Sciatic nerve (tissue), 2 donors: ENCODE results near the gene OR1J2. TPM values are rescaled to one million over a fixed set of nuclear protein-coding genes. Genes with fewer than 3 reads are reported as not detected.
"Not testable (repeated sequence)": the region's sequence is repeated elsewhere in the genome, so short reads cannot be mapped to it uniquely, and the experiment has no call there.

ENCODE experiments used
- ATAC-seq: fragments of 200-7000 bp; cut with Tn5 transposase; one replicate; pipeline ENCODE4 v1.9.1; 2020; ENCODE audit warnings: mild to moderate bottlenecking, moderate library complexity
- DNase-seq: peaks from one replicate; pipeline ENCODE4 v3.0.0-alpha.2; 2020; ENCODE audit warnings: low spot score
- intact Hi-C: fragments of 100-400 bp; cut with DNase I; formaldehyde crosslinking; loops from one replicate; pipeline ENCODE4 v1.14.2; 2022
- total RNA-seq: library from RNA; stranded (reverse); fragmentation: NEBNext Ultra II Directional; extraction: Animal tissue kit (Norgen Biotek cat#: 25700); gene quantifications from one replicate; pipeline ENCODE4 v1.2.1, GENCODE V29; 2021
- donor health status: DM: no; HTN: no; CAD: no.
- donor health status: DM: no; HTN: no; CAD: no.

OR1J2 gene, protein sequence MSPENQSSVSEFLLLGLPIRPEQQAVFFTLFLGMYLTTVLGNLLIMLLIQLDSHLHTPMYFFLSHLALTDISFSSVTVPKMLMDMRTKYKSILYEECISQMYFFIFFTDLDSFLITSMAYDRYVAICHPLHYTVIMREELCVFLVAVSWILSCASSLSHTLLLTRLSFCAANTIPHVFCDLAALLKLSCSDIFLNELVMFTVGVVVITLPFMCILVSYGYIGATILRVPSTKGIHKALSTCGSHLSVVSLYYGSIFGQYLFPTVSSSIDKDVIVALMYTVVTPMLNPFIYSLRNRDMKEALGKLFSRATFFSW
- total RNA-seq = not detected

DNA sequence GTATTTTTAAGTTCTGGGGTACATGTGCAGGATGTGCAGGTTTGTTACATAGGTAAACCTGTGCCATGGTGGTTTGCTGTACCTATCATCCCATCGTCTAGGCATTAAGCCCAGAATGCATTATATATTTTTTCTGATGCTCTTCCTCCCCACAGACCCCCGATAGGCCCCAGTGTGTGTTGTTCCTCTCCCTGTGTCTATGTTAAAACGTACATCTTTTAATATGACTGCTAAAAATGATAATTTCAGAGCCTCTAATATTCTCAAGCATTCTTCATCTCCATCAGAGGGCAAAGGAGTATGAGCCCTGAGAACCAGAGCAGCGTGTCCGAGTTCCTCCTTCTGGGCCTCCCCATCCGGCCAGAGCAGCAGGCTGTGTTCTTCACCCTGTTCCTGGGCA lies at the start of gene OR1J2:
OR1J2 (plus strand) TSS at position 301 of the 400 bp plus-strand sequence; CDS start at position 301, 0 bp downstream.
- DNase-seq (no peak), ATAC-seq (no peak)
- intact Hi-C loops = no loop called here

DNA sequence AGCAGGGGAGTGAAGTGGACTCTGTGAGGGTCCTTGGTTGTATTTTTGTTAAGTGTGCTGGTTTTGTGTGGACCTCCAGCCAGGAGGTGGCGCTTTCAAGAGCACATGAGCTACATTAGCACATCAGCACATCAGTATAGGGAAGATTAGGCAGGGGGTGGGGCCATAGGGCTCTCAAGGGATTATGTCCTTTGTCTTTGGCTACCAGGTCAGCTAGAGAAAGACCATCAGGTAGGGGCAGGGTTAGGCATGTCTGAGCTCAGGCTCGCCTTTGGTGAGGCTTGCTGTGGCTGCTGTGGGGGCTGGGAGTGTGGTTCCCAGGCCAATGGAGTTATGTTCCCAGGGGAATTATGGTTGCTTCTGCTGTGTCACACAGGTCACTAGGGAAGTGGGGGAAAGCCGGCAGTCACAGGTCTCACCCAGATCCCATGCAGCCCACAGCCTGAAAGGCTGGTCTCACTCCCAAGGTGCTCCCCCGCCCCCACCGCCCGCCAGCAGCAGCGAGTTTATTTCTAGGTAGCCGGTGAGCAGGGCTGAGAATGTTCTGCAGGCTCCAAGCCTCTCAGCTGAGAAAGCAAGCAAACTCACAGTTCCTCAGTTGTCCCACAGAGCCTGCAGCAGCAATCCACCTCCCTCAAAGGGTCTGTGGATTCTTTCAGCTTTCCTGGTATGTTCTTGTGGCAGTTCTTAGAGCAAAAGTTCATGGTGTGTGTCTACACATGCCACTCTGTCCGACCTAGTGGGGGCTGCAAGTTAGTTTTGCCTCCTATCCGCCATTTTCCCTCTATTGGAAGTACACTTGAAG lies 46.6 kb upstream of the OR1J2 start:
- ATAC-seq (no peak), DNase-seq (no peak)
- intact Hi-C loops = no loop called here

DNA sequence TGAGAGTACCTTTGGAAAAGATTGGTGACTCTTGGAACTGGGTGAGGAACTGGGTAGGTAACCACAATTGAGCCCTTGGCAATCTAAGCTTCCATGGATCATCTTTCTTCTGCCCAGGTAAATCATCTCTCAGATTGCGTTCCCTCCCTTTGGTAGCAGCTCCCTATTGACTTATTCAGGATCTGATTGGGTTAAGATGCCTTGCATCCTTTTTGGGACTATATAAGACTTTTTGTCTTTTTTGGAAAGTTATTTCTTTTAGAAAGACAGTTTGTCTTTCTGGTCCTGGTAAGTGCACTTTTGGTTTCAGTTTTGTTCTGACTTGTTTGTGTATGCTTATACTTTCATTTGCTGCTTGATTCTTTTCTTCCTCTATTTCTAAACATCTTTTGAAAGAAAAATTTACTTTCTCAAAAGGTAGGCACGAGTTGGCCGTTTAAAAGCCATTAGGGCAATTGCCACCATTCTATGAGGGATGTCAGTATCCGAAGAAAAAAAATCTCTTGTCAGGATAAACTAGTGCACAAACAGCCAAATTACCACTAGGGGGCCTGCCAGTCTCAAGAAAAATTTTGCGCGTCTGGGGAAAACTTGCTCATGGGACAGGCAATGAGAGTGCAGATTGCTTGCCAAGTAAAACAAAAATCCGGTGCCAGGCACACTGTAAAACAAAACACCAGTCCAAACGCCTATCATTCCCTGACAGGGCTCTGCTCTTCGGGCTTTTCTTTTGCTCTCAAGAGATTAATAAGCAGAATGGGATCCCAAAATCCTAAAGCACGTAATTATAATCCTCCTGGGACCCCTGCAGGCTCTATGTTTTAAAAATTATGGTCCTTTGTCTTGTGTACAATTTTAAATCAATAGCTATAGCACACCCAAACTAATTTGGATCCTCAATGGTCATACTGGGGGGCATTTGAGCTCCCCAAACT lies 45.7 kb upstream of the OR1J2 start:
- DNase-seq = peak; percentile 72
- ATAC-seq = peak; percentile 74

DNA sequence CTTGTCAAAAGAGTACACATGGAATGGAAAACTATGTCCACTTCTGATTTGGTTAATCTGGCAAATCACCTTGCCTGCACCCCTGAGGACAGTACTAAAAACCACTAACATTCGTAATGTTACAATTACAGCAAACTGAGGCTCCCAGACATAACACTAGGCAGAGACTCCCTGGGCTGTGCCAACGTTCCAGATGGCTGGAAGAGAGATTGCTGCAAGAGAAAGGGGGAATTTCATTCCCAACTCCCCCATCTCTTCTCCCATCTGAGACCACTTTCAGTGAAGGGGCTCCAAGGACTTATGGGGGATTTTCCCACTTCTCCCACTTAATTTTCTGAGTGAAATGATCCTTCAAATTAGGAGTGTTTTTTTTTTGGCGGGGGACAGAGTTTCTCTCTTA lies 44.1 kb upstream of the OR1J2 start:
- no peak for DNase-seq
- ATAC-seq = no peak
- intact Hi-C loops = no loop called here

More for the DNA sequence above, 45.7 kb upstream of the OR1J2 start:
- intact Hi-C loops = no loop called here

DNA sequence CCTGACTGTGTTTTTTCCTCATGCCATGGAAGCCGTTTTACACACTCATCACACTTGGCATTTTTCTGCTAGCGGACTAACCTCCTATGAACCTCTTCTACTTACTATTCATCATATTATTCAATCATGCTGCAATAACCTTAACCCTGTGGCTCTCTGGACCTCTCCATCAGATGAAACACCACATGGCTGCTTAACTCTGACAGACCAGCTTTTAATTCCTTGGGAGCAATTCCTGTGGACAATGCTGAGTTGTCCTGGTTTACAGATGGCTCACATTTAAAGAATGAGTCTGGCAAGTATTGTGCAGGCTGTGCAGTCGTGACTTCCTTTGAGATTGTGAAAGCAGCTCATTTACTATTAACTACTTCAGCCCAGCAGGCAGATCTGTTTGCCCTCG lies 41.9 kb upstream of the OR1J2 start:
- intact Hi-C loops = no loop called here
- ATAC-seq = no peak
- no peak for DNase-seq

DNA sequence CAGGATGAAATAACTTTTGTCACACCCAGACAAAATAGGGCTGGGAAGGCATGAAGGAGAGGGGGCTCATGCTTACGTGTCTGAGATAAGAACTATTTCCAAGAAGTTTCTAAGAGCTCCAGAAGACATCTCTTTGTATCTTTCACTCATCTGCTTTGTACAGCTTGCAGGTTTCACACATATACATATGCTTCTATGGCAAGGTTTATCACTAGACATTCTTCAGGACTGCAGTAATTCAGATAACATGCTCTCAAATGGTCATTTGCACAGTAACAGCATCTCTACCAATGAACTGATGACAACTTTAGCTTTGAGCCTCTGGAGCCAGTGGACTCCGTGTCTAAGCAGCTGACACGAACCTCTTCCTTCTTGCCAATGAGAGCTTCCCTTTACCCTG lies 36.0 kb upstream of the OR1J2 start:
- DNase-seq (no peak), ATAC-seq (no peak)
- intact Hi-C loops = loop anchor here (10.0 kb wide), 1 partner anchor 330 kb away; the partner anchor contains the start of gene OR1K1

DNA sequence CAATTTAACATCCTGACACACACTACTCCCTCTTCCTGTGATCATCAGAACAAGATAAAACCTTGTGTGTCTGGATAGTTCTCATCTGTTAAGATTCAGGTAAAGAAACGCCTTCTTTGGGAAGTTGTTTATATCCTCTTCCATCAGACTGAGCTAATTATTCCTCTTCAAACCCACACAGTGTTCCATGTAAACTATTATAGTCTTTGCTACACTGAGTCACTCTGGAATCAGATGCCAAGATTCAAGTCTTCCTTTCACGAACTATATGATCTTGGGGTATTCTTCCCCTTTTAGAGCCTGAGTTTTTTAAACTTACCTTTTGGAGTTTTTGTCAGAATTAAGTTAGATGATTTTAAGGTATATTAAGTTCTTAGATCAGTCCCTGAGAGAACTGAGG lies 34.9 kb upstream of the OR1J2 start:
- DNase-seq (no peak), ATAC-seq (no peak)
- intact Hi-C loops = loop anchor here (10.0 kb wide), 1 partner anchor 329 kb away; the partner anchor contains the start of gene OR1K1

DNA sequence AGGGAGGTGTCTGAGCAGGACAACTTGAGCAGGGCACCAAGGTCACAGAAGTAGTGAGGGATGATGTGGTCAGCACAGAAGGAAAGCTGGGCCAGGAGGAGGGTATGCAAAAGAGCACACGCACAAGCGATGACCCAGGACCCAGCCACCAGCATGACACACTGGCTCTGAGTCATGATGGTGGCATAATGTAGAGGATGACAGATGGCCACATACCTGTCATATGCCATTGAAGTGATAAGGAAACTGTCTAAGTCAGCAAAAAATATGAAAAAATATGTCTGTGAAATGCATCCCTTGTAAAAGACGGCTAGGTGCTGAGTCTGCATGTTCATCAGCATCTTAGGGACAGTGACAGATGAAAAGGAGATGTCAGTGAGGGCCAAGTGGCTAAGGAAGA lies 33.3 kb upstream of the OR1J2 start:
- no peak for ATAC-seq
- DNase-seq = no peak
- intact Hi-C loops = loop anchor here (10.0 kb wide), 1 partner anchor 327 kb away; the partner anchor contains the start of gene OR1K1

DNA sequence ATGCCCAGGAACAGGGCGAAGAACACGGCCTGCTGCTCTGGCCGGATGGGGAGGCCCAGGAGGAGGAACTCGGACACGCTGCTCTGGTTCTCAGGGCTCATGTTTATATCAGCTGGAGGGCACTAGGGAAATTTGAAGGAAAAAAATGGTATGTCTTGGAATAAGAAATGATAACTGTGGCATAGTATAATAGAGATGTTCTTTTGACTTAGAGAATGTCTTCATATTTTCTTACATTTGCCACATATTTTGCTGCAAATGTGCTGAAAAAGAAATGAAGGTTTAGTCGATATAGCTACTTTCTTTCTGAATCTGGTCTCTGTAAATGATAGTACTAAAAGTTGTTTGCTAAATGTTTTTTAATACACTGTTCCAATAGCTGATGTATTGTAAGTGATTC lies 32.8 kb upstream of the OR1J2 start, which contains the start of gene OR1J1:
OR1J1 (minus strand) TSS at position 101 of the 400 bp plus-strand sequence; CDS start at position 101, 0 bp downstream.
- intact Hi-C loops = loop anchor here (10.0 kb wide), 1 partner anchor 327 kb away; the partner anchor contains the start of gene OR1K1
- ATAC-seq (no peak), DNase-seq (no peak)

DNA sequence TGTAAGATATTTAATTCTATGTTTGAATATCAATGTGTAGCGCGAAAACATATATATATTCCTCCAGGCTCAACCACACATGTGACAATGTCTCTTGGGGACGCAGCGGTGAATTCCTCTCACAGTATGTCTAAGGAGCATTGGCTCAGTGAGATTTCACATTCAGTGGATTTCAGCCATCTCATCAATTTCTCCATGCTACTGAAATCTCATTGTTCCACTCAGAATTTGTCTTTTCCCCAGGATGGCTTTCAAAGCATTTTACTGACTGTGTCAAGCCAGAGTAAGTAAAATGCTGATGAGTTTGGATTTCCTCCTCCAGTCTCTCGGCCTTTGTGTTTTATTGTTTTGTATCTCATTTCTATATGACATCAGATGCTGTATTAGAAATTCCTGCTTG lies 31.5 kb upstream of the OR1J2 start:
- DNase-seq (no peak), ATAC-seq (no peak)
- intact Hi-C loops = loop anchor here (10.0 kb wide), 1 partner anchor 326 kb away; the partner anchor contains the start of gene OR1K1

DNA sequence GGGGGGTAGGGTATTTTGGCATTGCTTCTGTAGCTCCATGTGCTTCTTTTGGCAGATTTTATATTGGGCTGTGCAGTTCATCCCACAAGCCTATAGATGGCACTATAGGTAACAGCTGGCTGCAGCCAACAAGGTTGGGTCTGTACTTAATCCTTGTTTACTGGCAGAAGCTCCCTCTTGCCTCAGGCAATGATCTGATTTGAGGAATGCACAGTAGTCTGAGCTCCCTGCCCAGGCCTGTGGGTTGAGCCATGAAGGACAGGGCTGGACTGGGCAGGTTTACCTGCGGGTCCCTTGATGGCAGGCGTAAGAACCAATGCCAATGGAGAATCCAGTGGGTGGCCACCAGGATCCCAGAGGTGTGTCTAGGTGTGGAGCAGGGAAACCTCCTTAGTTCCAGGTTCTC lies 11.7 kb upstream of the OR1J2 start:
- no peak for ATAC-seq
- intact Hi-C loops = no loop called here

DNA sequence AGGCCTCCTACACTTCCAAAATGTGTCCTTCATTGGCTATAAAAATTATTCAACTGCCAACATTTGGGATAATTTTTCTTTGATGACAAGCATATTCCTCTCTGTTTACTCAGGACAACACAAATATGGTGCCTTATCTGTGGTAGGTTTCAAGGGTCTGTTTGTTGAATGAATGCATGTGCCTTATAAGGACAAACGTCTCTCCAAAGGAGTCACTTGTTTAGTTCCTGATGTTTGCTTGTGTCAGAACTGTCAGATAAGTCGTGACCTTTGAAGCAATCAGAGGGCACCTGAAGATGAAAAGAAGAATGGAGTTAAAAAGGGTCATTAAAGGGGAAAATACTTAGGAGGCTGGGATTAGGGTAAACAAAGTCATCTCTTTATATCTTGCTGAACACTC lies 3.6 kb upstream of the OR1J2 start:
- intact Hi-C loops = no loop called here
- ATAC-seq = no peak
- DNase-seq = no peak

More for the DNA sequence above, 11.7 kb upstream of the OR1J2 start:
- no peak for DNase-seq

DNA sequence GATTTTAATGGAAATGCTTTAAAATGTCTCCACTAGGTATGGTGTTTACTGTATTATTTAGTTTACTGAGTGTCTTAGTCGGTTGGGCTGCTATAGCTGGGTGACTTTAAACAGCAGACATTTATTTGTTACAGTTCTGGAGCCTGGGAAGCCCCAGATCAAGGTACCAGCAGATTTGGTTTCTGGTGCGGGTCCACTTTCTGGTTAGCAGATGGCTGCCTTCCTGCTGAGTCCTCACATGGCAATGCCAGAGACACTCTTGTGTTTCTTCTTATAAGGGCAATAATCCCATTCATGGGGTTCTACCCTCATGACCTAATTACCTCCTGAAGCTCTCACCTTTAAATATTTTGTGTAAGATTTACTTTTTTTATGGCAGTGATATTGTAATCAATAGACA lies 7.6 kb downstream of the OR1J2 start:
- no peak for ATAC-seq
- intact Hi-C loops = no loop called here
- DNase-seq = no peak

DNA sequence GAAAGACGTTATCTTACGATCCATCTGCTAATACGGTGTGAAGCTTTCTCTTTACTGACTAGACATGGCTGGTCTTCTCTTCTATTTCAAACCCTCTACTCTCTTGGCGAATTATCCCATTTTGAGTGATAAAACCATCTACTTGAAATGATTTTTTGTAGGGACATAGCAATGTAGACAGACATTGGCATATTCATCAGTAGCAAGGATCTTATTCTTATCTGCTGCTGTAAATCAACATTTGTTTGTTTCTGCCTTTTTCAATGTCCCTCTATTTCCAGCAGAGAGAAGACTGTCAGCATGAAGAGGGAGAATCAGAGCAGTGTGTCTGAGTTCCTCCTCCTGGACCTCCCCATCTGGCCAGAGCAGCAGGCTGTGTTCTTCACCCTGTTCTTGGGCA lies 8.2 kb downstream of the OR1J2 start, which contains the start of gene OR1J4:
OR1J4 (plus strand) TSS at position 301 of the 400 bp plus-strand sequence; CDS start at position 301, 0 bp downstream.
- no peak for ATAC-seq
- intact Hi-C loops = no loop called here
- no peak for DNase-seq

DNA sequence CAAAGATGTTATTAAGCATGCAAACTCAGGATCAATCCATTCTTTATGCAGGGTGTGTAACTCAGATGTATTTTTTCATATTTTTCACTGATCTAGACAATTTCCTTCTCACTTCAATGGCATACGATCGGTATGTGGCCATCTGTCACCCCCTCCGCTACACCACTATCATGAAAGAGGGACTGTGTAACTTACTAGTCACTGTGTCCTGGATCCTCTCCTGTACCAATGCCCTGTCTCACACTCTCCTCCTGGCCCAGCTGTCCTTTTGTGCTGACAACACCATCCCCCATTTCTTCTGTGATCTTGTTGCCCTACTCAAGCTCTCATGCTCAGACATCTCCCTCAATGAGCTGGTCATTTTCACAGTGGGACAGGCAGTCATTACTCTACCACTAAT lies 8.8 kb downstream of the OR1J2 start:
- ATAC-seq (no peak), DNase-seq (no peak)
- intact Hi-C loops = no loop called here

DNA sequence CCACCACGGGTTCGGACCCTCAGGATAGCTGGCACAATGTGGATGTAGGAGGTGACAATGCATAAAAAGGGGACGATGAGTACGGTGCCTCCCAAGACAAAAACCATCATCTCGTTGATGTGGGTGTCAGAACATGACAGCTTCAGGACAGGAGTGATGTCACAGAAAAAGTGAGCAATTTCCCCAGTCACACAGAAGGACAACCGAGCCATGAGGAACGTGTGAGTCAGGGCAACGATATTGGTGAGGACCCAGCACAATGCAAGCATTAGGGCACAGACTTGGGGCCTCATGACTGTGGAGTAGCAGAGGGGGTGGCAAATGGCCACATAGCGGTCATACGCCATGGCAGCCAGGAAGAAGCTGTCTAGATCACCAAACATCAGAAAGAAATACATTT lies 16.0 kb downstream of the OR1J2 start:
- intact Hi-C loops = no loop called here
- ATAC-seq = no peak
- no peak for DNase-seq

DNA sequence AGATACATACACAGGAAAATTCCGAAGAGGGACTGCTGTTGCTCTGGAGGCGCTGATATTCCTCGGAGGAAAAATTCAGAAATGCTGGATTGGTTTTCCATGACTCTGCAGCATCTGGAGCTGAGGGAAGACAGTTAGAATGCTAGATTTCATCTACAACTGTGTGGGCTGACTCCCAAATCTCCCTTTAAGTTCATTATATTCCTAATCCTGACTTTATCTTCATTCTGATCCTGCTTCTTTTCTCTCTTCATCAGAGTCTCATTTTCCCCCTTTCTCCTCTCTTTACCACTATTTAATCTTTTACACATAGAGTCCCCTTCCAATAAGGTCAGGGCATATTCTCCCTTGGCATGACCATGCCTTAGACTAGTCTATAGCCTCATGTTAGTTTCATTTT lies 16.6 kb downstream of the OR1J2 start, which contains the start of gene OR1N1:
OR1N1 (minus strand) TSS at position 101 of the 400 bp plus-strand sequence; CDS start at position 101, 0 bp downstream.
- intact Hi-C loops = no loop called here
- no peak for ATAC-seq
- DNase-seq = no peak

DNA sequence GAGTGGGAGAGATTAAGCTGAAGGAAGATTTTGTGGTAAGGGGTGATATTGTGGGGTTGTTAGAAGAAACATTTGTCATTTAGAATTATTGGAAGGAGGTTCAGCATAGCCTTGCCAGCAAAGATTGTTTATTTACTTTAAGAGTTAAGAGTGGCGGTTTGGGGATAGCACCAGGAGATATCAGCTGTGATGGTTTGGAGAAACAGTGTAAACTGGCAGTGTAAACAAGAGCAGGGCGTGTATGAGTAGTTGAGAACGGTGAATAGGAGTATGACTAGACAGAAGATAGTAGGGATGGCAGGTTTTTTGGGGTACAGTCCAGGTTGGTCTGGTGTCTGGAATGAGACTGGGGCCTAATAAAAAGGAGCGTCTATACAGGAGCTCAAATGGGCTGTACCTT lies 20.6 kb downstream of the OR1J2 start:
- ATAC-seq, intact Hi-C loops, DNase-seq: not testable (repeated sequence)

DNA sequence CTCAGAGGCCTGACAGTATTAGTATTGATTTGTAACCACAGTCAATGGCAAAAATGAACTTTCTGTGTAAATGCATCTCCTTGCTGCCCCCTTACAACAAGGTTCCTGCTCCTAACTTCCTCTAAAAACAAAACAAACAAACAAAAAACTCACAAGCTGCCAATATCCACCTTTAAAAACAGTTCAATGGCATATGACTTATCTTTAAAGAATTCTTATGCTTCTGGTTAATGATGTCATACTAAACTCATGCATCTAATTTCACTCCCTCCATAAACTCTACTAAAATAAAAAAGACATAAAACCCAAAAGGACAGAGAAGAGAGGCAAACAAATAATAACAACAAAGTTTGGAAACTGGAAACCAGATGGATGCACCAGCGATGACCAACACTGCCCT lies 25.5 kb downstream of the OR1J2 start:
- ATAC-seq = no peak
- intact Hi-C loops = no loop called here
- no peak for DNase-seq
